GM13977 (cell line): ENCODE results near the gene CD48.

Experiments
- DNase-seq: peaks from one replicate; pipeline ENCODE4 v3.0.0; 2012; ENCODE audit warnings: low spot score
- CTCF ChIP-seq: IDR thresholded peaks from 2 replicates; pipeline ENCODE4 v1.5.1; 2012; ENCODE audit warnings: mild to moderate bottlenecking, control low read depth; ENCODE audit not compliant: insufficient read depth; ENCODE audit errors: extremely low read depth, missing control alignments
- in situ Hi-C: fragments of 300-500 bp; cut with MboI; formaldehyde crosslinking; loops from one replicate; pipeline ENCODE4 v1.12.0; 2022; ENCODE audit warnings: low sequenced_read_pairs, low pct_unique_long_range_greater_than_20kb, mixed read lengths, inconsistent platforms; ENCODE audit not compliant: unreplicated experiment

The CD48 gene

GRCh38 chr1:160711602-160712311, at the start of gene CD48:
CD48 (minus strand) TSS chr1:160711822; CDS start chr1:160711763, 59 bp downstream.
- TF ChIP-seq CTCF = no peak
- DNase-seq = no peak
- in situ Hi-C loops = no loop called here

- in situ Hi-C loops = no loop called here
- no peak for TF ChIP-seq CTCF
- DNase-seq = no peak
Measured at GRCh38 chr1:160761046-160761445, 49.4 kb upstream of the CD48 start.

- DNase-seq = no peak
- TF ChIP-seq CTCF = no peak
- in situ Hi-C loops = no loop called here
Measured at GRCh38 chr1:160759740-160760139, 48.1 kb upstream of the CD48 start.

- in situ Hi-C loops = no loop called here
- no peak for DNase-seq
- no peak for TF ChIP-seq CTCF
Measured at GRCh38 chr1:160758521-160758920, 46.9 kb upstream of the CD48 start.

- no peak for TF ChIP-seq CTCF
- DNase-seq = no peak
- in situ Hi-C loops = no loop called here
Measured at GRCh38 chr1:160756849-160757201, 45.2 kb upstream of the CD48 start.

- in situ Hi-C loops = no loop called here
- TF ChIP-seq CTCF = no peak
- DNase-seq = no peak
Measured at GRCh38 chr1:160755911-160756848, 44.6 kb upstream of the CD48 start.
